Measurements from ENCODE around the gene TSPOAP1.

The TSPOAP1 gene

DNA sequence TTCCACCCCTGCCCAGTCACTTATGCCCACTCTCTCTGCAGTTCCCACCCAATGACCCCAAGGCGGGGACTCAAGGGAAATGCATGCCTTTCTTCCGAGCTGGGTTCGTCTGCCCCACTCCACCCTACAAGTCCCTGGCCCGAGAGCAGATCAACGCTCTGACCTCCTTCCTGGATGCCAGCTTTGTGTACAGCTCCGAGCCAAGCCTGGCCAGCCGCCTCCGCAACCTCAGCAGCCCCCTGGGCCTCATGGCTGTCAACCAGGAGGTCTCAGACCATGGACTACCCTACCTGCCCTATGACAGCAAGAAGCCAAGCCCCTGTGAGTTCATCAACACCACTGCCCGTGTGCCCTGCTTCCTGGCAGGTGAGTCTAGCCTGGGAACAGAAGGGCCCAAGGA is 76.5 kb downstream of the TSPOAP1 start:
- TF ChIP-seq, protein P1, sequence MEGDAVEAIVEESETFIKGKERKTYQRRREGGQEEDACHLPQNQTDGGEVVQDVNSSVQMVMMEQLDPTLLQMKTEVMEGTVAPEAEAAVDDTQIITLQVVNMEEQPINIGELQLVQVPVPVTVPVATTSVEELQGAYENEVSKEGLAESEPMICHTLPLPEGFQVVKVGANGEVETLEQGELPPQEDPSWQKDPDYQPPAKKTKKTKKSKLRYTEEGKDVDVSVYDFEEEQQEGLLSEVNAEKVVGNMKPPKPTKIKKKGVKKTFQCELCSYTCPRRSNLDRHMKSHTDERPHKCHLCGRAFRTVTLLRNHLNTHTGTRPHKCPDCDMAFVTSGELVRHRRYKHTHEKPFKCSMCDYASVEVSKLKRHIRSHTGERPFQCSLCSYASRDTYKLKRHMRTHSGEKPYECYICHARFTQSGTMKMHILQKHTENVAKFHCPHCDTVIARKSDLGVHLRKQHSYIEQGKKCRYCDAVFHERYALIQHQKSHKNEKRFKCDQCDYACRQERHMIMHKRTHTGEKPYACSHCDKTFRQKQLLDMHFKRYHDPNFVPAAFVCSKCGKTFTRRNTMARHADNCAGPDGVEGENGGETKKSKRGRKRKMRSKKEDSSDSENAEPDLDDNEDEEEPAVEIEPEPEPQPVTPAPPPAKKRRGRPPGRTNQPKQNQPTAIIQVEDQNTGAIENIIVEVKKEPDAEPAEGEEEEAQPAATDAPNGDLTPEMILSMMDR (conservative IDR thresholded peaks at IDR 0.05) = no peak
- no peak overlapping the region for H3K27ac ChIP-seq

All from VCaP (cell line).